ENCODE measurements around the gene PTPN5.

DNA sequence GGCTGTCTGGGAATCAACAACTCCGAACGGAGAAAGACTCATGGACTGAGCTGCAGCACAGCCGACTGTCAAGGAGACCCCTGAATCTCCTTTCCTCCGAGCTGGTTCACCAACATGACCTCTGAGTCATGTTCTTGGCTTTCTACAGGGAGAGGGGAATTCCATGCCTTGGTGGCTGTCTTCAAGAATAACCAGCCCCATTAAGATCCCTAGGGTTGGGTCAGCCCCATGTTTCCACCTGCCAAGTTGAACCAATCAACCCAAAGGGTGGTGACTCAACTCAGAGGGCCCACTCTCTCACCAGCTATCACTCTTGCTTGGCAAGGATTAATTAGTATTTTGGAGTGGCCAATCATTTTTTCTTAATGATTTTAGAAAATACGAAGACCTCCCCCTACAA is 37.3 kb downstream of the PTPN5 start:
- TF ChIP-seq, protein P1, sequence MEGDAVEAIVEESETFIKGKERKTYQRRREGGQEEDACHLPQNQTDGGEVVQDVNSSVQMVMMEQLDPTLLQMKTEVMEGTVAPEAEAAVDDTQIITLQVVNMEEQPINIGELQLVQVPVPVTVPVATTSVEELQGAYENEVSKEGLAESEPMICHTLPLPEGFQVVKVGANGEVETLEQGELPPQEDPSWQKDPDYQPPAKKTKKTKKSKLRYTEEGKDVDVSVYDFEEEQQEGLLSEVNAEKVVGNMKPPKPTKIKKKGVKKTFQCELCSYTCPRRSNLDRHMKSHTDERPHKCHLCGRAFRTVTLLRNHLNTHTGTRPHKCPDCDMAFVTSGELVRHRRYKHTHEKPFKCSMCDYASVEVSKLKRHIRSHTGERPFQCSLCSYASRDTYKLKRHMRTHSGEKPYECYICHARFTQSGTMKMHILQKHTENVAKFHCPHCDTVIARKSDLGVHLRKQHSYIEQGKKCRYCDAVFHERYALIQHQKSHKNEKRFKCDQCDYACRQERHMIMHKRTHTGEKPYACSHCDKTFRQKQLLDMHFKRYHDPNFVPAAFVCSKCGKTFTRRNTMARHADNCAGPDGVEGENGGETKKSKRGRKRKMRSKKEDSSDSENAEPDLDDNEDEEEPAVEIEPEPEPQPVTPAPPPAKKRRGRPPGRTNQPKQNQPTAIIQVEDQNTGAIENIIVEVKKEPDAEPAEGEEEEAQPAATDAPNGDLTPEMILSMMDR (IDR thresholded peaks at IDR 0.05; ENCODE audit: low read length) = no peak
- no peak for TF ChIP-seq EZH2 (optimal IDR thresholded peaks at IDR 0.05; ENCODE audit: low read depth, low read length)
- TF ChIP-seq EZH2phosphoT487 (IDR thresholded peaks at IDR 0.05; ENCODE audit: low read length) = no peak
